ENCODE data around the gene BARX1.

DNA sequence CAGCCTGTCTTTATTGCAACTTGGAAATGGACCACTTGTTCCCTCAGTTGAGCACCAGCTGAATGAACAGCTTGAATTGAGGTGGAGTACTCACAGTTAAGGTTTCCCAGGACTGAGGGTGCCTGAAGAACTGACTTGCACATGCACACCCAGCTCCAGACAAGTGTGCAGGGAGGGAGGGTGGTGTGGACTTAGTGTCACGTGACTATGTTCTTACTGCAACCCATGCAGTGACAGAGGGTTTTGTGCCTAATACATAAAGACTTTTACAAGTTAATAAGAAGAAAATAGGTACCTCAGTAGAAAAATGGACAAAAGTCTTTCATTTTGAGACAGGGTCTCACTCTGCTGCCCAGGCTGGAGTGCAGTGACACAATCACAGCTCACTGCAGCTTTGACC, 18.0 kb downstream of the BARX1 start:
- TF ChIP-seq POLR2AphosphoS5 (IDR thresholded peaks at IDR 0.05; ENCODE audit: low read depth, low read length), result no peak
- no peak for TF ChIP-seq POLR2A (IDR thresholded peaks at IDR 0.05; ENCODE audit: low read depth, low read length)
- TF ChIP-seq TAF1 (IDR thresholded peaks at IDR 0.05; ENCODE audit: low read depth, low read length), result no peak
